Measurements from ENCODE around the gene BCL2L2.

The BCL2L2 gene

DNA sequence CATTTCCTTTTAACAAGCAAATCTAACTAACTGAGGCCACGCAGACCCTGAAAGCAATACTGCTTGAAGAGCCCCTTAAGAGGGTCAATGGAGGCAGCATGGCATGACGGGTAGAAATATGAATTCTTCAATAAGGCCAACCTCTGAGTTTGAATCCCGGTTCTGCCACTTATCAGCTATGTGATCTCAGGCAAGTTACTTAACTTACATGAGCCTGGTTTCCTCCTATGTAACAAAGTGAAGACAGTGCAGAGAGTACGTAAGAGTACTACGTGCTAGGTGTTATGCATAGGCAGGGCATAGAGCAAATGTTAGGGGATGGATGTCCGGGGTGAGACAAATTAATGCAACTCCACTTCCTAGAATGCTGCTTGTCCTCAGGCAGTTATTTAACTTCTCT is 25.4 kb upstream of the BCL2L2 start:
- TF ChIP-seq, protein P1, sequence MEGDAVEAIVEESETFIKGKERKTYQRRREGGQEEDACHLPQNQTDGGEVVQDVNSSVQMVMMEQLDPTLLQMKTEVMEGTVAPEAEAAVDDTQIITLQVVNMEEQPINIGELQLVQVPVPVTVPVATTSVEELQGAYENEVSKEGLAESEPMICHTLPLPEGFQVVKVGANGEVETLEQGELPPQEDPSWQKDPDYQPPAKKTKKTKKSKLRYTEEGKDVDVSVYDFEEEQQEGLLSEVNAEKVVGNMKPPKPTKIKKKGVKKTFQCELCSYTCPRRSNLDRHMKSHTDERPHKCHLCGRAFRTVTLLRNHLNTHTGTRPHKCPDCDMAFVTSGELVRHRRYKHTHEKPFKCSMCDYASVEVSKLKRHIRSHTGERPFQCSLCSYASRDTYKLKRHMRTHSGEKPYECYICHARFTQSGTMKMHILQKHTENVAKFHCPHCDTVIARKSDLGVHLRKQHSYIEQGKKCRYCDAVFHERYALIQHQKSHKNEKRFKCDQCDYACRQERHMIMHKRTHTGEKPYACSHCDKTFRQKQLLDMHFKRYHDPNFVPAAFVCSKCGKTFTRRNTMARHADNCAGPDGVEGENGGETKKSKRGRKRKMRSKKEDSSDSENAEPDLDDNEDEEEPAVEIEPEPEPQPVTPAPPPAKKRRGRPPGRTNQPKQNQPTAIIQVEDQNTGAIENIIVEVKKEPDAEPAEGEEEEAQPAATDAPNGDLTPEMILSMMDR (conservative IDR thresholded peaks at IDR 0.05): no peak
- no peak for TF ChIP-seq ZFX (IDR thresholded peaks at IDR 0.05)

DNA sequence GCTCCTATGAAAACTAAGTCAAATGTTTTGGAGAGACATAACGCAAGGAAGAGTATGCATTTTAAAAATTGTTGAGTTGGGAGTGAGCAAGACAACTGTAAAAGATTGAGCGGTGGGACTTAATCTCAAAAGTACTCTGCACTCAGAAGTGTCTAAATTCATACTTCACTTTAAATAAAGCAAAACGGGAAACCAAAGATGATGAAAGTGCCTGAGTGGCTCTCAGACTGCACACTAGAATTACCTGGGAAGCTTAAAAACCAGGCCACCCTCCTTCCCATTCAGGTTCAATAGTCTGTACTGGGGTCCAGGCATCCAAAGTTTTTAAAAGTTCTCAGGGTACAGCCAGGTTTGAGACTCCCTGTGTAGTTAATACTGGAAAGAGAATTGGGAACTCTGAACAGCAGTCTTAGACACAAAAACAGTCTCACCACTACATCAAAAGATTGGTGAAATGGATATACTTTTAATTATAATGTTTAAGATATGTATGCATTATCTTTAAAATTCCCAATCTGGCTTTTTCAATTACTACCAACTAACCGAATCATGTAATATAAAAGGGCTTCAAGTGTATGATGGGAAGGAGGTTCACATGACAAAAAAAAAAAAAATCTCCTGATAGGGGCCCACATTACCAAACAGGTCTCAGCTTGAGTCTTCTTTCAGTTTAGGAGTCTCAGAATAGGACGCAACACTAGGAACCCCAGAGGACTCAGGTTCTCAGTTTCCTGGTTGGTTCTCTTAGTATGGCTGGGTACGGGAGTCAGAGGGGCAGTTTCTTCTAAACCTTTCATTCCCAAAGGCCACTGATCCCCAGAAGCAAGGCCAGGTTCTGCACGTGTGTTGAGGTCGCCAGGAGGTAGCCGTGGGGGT is 21.7 kb upstream of the BCL2L2 start:
- TF ChIP-seq, protein P1 (conservative IDR thresholded peaks at IDR 0.05): no peak
- TF ChIP-seq ZFX (IDR thresholded peaks at IDR 0.05): no peak
- H3K27ac ChIP-seq: peak overlapping the region; percentile 90

More for the DNA sequence above, 25.4 kb upstream of the BCL2L2 start:
- H3K27ac ChIP-seq: no peak overlapping the region

DNA sequence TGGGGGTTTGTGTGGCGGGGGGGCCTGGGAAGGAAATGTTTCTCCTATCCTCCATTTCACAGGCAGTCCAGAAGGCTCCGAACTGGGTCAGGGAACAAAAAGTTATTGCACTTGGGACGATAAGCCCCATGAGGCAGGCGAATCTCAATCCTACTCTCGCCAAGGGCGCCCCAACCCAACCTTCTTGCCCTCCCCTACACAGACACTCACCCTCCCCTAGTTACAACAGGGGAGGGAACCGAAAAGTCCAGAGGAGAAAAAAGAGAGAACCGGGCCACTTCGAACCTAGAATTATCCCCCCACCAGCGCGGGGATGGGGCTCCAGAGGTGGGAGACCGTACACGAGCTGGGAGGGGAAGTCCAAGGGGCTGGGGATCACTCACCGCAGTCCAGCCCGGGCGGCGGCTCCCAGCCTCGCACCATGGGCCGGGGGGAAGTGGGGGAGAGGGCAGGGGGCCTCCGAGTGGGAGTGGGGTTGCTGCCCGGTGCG is 21.1 kb upstream of the BCL2L2 start:
- peak overlapping the region; percentile 90 for H3K27ac ChIP-seq

DNA sequence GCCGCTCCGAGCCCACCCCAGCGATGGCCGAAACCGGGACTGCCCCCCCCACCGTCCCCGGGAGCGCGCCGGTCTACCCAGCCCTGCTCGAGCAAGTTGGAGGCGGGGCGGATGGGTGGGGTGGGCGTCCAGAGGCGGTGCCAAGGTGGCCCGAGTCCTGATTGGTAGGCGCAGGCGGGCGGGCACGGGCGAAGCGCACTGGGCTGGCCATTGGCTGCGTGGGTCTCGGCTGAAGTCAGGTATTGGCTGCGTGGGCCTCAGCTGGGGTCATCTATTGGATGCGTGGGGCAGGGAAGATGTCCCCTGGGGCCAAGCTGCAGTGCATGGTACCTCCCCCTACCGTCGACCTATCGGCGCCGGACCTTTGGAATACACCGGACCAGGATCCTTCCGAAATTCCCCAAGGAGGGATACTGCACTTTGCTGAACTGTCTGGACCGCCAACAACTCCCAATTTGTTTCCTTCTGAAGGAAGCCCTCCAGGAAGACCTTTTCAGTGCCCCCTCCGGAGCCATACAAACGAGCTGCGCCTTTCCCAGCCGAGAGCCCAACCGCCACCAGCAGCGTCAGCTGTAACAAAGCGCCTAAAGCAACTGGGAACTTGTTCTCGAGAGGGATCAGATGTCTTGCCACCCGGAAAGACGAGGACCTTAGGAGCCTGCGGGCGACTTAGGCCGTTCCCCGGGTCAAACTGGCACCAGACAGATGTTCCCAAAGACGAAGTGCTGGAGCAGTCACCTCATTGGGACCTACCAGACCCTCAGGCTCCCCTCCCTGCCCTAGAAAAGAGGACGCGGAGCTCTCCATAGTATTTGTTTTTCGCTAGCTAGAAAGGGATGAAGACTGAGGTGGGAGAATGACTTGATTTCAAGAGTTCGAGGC is 20.4 kb upstream of the BCL2L2 start, which contains the start of gene HOMEZ:
Gene HOMEZ, minus strand, starts transcription at position 113 of the 882 bp plus-strand sequence. CDS start 180 bp downstream, outside the sequence.
- peak within 1 kb of the TSS; percentile 90 for H3K27ac ChIP-seq
- TF ChIP-seq, protein P1 (conservative IDR thresholded peaks at IDR 0.05): no peak
- no peak for TF ChIP-seq ZFX (IDR thresholded peaks at IDR 0.05)

More for the DNA sequence above, 21.1 kb upstream of the BCL2L2 start:
- no peak for TF ChIP-seq ZFX (IDR thresholded peaks at IDR 0.05)
- TF ChIP-seq, protein P1 (conservative IDR thresholded peaks at IDR 0.05): no peak

DNA sequence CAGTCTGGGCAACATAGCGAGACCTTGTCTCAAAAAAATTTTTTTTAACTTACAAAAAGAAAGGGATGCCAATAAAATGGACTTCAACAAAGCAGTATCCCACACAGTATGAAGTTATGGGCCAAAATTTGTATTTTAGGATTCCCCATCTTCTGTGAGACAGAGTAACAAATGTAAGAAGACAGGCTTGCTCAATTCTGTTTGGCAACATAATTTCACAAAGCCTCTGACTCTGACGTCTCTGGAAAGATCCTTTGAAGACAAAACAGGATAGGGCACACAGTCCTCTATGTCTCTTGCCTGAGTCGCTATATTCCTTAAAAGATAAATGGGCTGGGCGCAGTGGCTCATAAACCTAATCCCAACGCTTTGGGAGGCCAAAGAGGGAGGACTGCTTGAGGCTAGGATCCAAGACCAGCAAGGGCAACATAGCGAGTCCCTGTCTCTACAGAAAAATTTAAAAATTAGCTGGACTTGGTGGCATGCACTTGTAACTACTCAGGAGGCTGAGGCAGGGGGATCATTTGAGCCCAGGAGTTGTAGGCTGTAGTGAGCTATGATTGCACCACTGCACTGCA is 19.6 kb upstream of the BCL2L2 start:
- TF ChIP-seq, protein P1 (conservative IDR thresholded peaks at IDR 0.05): no peak
- no peak for TF ChIP-seq ZFX (IDR thresholded peaks at IDR 0.05)
- H3K27ac ChIP-seq: peak overlapping the region; percentile 90

DNA sequence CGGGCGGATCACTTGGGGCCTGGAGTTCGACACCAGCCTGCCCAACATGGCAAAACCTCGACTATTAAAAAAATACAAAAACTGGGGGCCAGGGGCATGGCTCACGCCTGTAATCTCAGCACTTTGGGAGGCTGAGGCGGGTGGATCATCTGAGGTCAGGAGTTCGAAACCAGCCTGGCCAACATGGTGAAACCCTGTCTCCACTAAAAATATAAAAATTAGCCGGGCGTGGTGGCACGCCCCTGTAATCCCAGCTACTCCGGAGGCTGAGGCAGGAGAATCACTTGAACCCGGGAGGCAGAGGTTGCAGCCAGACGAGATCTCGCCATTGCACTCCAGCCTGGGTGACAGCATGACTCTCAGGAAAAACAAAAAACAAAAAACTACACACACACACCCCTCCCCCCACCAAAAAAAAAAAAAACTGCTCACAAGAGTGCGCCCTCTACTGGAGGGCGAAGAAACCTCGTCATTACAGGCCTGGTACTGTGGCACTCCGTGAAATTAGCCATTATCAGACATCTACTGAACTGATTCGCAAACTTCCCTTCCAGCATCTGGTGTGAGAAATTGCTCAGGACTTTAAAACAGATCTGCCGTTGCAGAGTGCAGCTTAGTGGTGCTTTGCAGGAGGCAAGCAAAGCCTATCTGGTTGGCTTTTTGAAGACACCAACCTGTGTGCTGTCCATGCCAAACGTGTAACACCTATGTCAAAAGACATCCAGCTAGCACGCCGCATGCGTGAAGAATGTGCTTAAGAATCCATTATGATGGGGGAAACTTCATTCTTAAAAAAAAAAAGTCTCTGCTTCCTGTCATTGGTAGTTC is 11.7 kb upstream of the BCL2L2 start:
- TF ChIP-seq, protein P1 (conservative IDR thresholded peaks at IDR 0.05): peak; percentile 91
- no peak for TF ChIP-seq ZFX (IDR thresholded peaks at IDR 0.05)
- H3K27ac ChIP-seq: no peak overlapping the region; the same call in 1 of the 2 replicates

Measured in C4-2B (cell line).